Measurements from ENCODE around the gene PTOV1.

The PTOV1 gene

GRCh38 chr19:49848938-49849337, 2.0 kb upstream of the PTOV1 start:
- H3K4me3 ChIP-seq (replicated peaks in 1 of 2; ENCODE audit: low read depth in 2 of 2, low read length in 2 of 2) = no peak overlapping the region
- no peak for TF ChIP-seq CTCF (IDR thresholded peaks at IDR 0.05; ENCODE audit: low read depth, low read length)
- DNase-seq (ENCODE audit: low read depth in 2 of 2) = no peak

DNA sequence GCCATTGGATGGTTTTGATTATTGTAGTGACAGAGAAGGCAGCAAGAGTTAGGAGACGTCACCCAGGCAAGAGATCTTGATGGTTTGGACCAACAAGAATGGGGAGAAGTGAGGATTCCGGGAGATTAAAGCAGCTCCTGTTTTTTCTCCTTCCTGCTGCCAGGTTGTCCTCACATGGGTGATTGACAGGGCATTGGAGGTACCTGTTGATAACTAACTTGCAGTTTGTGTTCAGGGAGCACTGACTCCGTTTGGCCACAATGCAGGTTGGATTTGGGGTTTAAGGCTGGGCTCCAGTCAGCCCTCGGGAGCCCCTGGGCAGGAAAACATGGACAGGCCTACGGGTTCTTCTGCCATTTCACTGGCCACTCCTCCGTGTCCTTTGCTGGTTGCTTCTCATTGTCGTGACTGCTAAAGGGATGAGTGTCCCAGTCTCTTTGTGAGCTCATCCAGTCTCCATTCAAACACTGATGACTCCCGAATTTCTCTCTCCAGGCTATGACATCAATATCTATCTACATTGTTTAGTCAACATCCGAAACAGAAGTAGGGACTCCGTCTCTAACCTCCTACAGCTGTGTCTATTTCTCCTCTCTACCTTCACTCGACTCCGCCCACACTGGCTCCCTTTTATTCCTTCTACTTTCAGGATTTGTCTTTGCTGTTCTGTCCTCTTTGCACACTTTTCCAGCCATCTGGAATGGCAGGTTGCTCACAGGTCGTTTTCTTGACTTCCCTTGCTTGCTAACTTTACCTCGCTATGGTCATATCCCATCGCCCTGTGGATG, 1.3 kb upstream of the PTOV1 start:
- TF ChIP-seq CTCF (IDR thresholded peaks at IDR 0.05; ENCODE audit: low read depth, low read length) = no peak
- no peak for DNase-seq (ENCODE audit: low read depth in 2 of 2)
- peak overlapping the region in 1 of 2 donors; percentile 85 for H3K4me3 ChIP-seq (replicated peaks in 1 of 2; ENCODE audit: low read depth in 2 of 2, low read length in 2 of 2)

- H3K4me3 ChIP-seq (replicated peaks in 1 of 2; ENCODE audit: low read depth in 2 of 2, low read length in 2 of 2) = peak overlapping the region; percentile 25 to 85
- TF ChIP-seq CTCF (IDR thresholded peaks at IDR 0.05; ENCODE audit: low read depth, low read length) = no peak
- DNase-seq (ENCODE audit: low read depth in 2 of 2) = no peak
Observed at GRCh38 chr19:49850221-49850486, 805 bp upstream of the PTOV1 start.

DNA sequence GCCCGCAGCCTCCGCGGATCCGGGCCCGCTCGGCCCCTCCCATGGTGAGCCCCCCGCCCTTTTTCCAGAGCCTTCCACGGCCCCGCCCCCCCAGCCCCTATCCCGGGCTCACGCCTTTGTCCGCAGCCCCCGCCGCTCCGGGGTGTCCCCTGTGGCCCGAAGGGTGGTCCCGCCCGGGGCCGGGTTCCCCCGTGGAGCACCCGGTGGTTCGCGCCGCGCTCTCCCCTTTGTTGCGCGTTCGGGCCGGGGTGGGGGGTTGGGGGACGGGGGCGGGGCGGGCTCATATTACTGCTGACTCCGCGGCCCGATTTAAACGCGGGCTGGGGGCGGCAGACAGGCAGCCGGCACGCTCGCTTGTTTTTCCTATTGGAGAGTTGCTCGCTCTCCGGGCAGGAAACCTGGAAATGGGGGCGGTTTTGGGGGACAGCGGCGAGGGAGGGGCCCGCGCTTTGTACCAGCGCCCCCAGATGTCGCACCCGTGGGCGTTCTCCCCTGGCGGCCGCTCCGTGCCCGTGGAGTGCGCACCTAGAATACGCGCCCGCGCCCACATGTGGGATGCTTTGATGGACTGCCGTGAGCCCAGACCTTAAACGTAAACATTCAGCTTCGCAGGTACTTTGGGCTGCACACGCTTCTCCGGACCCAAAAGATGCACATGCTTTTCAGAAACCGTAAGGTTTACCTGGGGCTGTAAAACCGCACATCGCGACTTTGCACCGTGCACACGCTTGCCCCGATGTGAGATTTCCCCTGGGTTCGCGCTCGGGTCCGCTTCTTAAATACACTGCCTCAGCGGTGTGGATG, 699 bp downstream of the PTOV1 start:
- TF ChIP-seq CTCF (IDR thresholded peaks at IDR 0.05; ENCODE audit: low read depth, low read length) = no peak
- peak overlapping the region; percentile 85 to 88 for H3K4me3 ChIP-seq (replicated peaks in 1 of 2; ENCODE audit: low read depth in 2 of 2, low read length in 2 of 2)
- DNase-seq (ENCODE audit: low read depth in 2 of 2) = no peak

DNA sequence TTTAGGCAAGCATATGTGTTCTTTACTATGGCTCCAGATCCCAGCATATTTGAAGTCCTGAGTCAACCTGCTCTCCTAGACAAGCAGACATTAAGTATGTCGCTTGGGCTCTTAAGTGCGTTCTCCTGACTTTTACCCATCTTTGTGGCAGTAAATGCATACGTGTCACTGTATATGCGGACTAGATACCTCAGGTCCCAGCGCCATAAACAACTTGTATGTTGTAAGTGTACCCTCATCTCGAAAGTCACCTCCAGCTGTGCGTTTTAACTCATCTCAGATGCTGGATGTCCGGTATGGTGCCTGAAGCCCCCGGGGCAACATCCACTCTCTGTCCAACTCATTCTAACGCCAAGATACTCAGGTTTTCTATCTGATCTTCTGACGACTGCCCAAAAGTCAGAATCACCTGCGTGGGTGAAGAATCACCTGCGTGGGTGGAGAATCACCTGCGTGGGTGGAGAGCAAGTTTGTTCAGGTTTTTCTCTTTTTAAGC, 1.7 kb downstream of the PTOV1 start:
- peak overlapping the region; percentile 85 to 88 for H3K4me3 ChIP-seq (replicated peaks in 1 of 2; ENCODE audit: low read depth in 2 of 2, low read length in 2 of 2)
- no peak for DNase-seq (ENCODE audit: low read depth in 2 of 2)
- TF ChIP-seq CTCF (IDR thresholded peaks at IDR 0.05; ENCODE audit: low read depth, low read length) = no peak

GRCh38 chr19:49853852-49854377, 3.0 kb downstream of the PTOV1 start:
- DNase-seq (ENCODE audit: low read depth in 2 of 2) = no peak
- no peak for TF ChIP-seq CTCF (IDR thresholded peaks at IDR 0.05; ENCODE audit: low read depth, low read length)
- H3K4me3 ChIP-seq (replicated peaks in 1 of 2; ENCODE audit: low read depth in 2 of 2, low read length in 2 of 2) = no peak overlapping the region

Data from cardiac fibroblast (primary cell).